ENCODE measurements around the gene SLC25A41.

SLC25A41 gene

DNA sequence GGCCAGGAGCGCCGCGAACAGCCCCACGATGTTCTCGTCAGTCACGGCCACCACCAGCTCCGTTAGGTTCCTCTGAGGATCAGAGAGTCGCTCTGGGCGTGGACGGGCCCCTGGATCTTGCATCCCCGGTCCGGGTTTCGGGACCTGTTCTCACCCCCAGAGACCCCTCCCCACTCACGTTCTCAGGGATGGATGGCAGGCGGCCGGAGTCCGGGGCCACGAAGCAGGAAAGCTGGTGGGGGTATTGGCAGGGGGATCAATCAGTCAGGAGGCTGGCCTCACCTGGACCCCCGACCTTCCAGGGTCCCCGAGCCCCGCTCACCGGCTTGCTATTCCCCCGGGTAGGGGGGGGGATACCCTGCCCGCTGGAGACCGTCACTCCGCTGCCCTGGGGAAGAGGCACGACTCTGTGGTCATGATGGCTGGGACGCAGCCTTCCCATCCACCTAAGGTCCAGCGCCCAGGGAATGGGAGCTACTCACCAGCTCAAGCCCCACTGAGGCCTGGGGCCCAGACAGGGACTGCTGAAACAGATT, 43.4 kb upstream of the SLC25A41 start:
- H3K27ac ChIP-seq: no peak overlapping the region
- TF ChIP-seq ZFX (IDR thresholded peaks at IDR 0.05): no peak
- TF ChIP-seq, protein P1, sequence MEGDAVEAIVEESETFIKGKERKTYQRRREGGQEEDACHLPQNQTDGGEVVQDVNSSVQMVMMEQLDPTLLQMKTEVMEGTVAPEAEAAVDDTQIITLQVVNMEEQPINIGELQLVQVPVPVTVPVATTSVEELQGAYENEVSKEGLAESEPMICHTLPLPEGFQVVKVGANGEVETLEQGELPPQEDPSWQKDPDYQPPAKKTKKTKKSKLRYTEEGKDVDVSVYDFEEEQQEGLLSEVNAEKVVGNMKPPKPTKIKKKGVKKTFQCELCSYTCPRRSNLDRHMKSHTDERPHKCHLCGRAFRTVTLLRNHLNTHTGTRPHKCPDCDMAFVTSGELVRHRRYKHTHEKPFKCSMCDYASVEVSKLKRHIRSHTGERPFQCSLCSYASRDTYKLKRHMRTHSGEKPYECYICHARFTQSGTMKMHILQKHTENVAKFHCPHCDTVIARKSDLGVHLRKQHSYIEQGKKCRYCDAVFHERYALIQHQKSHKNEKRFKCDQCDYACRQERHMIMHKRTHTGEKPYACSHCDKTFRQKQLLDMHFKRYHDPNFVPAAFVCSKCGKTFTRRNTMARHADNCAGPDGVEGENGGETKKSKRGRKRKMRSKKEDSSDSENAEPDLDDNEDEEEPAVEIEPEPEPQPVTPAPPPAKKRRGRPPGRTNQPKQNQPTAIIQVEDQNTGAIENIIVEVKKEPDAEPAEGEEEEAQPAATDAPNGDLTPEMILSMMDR (conservative IDR thresholded peaks at IDR 0.05): no peak

DNA sequence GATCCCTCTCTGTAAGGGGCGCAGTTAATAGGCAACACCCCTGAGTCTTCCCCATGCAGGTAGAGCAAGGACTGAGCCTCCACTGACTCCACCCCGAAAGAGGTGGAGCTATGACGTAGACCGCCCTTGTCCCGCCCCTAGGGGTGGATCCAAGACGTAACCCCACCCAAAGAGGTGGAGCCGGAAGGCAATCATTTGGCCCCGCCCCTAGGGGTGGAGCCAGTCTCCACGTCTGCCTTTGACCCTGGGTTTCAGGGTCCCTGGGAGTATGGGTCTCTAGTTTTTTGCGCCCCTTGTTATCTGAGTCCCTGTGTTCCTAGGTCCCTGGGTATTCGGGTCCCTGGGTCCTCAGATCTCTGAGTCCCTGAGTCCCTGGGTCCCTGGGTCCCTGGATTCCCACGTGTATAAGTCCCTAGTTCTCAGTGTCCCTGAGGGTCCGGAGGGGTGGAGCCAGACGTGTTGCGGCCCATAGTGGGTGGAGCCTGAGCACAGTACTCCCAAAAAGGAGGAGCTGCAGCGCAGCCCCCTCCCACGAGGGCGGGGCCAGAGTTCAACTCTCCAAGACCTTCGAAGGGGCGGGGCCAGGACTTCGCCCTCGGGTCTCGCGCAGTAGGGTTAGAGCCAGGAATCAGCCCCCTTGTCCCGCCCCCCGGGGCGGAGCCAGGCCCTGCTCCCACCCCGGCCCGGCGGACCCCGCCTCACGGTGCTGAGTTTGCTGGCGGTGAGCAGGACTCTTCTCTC, 42.8 kb upstream of the SLC25A41 start:
- no peak for TF ChIP-seq ZFX (IDR thresholded peaks at IDR 0.05)
- TF ChIP-seq, protein P1 (conservative IDR thresholded peaks at IDR 0.05): no peak
- H3K27ac ChIP-seq: no peak overlapping the region

DNA sequence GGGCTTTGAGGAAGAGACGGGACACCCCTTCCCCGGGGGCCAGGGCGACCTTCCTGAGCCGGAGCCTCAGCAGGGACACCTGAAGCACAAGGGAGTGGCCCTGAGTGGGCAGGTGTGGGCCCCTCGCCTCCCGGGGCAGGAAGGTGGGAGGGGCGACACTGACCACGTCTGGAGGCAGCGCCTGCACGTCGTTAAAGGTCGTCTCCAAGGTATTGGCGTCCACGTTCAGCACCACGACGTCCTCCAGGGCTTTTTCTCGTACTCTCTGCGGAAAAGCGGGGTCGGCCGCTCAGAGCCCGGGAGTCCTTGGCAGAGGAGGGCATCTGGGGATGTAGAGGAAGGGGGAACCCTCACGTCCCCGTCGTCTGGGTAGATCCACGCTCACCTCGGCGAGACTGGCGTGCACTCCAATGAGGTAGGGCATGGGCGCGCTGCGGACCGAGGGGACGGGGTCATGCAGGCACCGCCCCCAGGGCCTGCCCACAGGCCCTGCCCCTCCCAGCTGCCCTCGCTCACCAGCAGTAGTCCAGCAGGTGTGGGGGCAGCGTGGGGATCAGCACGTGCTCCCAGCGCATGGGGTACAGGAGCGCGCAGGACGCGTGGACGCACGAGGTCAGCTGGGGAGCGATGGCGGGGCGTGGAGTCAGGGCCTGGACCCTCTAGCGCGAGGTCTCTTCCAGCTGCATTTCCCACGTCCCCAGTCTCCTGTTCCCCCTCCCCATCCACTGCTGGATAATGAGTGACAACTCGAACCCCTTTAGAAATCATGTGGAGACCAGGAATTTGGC, 42.0 kb upstream of the SLC25A41 start:
- no peak overlapping the region for H3K27ac ChIP-seq
- TF ChIP-seq ZFX (IDR thresholded peaks at IDR 0.05): no peak
- TF ChIP-seq, protein P1 (conservative IDR thresholded peaks at IDR 0.05): no peak

DNA sequence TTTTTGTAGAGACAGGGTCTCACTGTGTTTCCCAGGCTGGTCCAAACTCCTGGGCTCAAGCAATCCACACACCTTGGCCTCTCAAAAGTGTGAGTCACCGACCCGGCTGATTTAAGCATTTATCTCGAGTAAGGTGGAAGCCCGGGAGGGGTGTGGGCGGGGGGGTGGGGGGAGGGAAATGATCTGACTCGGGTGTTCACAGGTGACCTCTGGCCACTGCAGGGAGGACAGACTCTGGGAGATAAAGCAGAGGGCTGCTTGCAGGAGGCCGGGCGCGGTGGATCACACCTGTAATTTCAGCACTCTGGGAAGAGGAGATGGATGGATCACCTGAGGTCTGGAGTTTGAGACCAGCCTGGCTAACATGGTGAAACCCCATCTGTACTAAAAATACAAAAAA, 40.1 kb upstream of the SLC25A41 start:
- TF ChIP-seq, protein P1 (conservative IDR thresholded peaks at IDR 0.05): no peak
- TF ChIP-seq ZFX (IDR thresholded peaks at IDR 0.05): no peak
- H3K27ac ChIP-seq: no peak overlapping the region

DNA sequence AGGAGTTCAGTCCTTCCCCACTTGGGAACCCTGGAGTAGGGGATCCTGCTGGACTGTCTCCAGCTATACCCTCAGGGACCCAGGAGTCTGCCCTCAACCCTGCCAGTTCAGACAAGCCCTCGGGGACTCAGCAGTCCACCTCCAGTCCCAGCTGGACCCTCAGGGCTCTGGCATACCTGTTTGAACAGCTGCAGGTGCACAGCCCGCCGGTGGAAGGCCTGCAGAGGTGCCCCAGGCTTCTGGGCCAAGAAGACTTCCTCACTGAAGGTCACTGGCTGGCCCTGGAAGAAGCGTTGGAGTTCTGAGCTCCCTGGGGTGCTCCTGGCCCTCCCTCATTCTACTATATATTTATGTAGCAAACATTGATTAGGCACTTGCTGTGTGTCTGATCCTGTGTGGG, 39.1 kb upstream of the SLC25A41 start:
- TF ChIP-seq, protein P1 (conservative IDR thresholded peaks at IDR 0.05): no peak
- TF ChIP-seq ZFX (IDR thresholded peaks at IDR 0.05): no peak
- H3K27ac ChIP-seq: no peak overlapping the region

DNA sequence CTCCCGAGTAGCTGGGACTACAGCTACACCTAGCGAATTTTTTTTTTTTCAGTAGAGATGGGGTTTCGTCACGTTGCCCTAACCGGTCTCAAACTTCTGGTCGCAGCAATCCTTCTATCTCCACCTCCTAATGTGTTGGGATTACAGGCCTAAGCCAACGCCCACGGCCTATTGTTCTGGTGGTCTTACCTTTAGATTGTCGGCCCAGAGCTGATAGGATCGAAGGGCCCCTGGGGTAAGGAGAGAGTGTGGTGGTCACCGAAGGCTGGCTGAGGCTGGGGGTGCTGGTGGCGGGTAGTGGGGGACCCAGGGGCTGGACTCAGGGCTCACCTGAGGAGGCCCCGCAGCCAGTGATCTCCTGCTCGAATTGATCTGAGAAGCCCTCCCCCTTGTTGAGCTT, 37.5 kb upstream of the SLC25A41 start:
- H3K27ac ChIP-seq: no peak overlapping the region
- no peak for TF ChIP-seq ZFX (IDR thresholded peaks at IDR 0.05)

DNA sequence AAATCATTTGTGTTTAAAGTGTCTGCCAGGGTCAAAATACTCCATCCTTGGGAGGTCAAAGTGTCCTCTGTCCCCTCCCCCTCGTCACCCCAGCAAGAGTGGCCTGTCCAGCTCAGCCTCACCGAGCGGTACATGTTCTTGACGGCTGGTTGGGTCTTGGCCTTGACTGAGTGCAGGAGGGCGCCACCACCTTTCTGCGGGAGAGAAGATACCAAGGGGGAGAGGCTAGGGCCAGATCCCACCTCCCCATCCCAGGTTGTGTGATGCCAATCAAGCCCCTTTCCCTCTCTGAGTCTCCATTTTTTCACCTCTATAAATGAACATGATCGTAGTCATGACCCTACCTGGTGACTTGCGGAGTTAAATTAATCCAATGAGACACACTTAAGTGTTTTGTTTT, 36.6 kb upstream of the SLC25A41 start:
- TF ChIP-seq ZFX (IDR thresholded peaks at IDR 0.05): no peak
- TF ChIP-seq, protein P1 (conservative IDR thresholded peaks at IDR 0.05): no peak
- H3K27ac ChIP-seq: no peak overlapping the region

Measured in C4-2B (cell line).